Gastroesophageal sphincter (tissue), 3 donors: ENCODE results near the gene RABAC1.

Experiments used
- POLR2A ChIP-seq, 2 donors: fragments of 450-650 bp; IDR thresholded peaks; one replicate each; pipeline ENCODE4 v1.6.1; 2017; ENCODE audit warnings: antibody characterized with exemption in 2 of 2, mild to moderate bottlenecking in 2 of 2, moderate library complexity in 1 of 2
- TF ChIP-seq, protein P1 (sequence below), 4 experiments: fragments of 200-600 bp in 2 of 4; fragments of 450-650 bp in 2 of 4; sonication (generic) in 1 of 4; IDR thresholded peaks; one replicate each; pipeline ENCODE4 v1.5.1; 2017 to 2019; ENCODE audit warnings: antibody characterized with exemption in 4 of 4, mild to moderate bottlenecking in 2 of 4, moderate library complexity in 2 of 4

DNA sequence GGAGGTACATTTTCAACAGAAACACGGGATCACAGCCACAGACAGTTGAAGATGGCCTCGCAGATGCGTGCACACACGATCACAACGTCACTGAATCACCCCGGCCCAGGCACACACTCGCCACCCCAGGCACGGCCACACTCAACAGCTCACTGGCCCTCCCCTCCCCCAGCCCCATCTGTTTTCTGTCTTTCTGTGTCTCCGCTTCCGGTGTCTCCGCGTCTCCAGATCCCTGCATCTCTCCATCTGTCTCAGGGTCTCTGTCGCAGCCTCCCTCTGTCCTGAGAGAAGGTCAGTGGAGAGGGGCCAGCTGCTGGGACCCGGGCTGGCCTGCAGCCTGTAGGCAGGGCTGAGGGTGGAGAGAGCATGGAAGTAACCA, 38.7 kb upstream of the RABAC1 start:
- TF ChIP-seq, protein P1, sequence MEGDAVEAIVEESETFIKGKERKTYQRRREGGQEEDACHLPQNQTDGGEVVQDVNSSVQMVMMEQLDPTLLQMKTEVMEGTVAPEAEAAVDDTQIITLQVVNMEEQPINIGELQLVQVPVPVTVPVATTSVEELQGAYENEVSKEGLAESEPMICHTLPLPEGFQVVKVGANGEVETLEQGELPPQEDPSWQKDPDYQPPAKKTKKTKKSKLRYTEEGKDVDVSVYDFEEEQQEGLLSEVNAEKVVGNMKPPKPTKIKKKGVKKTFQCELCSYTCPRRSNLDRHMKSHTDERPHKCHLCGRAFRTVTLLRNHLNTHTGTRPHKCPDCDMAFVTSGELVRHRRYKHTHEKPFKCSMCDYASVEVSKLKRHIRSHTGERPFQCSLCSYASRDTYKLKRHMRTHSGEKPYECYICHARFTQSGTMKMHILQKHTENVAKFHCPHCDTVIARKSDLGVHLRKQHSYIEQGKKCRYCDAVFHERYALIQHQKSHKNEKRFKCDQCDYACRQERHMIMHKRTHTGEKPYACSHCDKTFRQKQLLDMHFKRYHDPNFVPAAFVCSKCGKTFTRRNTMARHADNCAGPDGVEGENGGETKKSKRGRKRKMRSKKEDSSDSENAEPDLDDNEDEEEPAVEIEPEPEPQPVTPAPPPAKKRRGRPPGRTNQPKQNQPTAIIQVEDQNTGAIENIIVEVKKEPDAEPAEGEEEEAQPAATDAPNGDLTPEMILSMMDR (IDR thresholded peaks at IDR 0.05) = no peak
- TF ChIP-seq POLR2A (IDR thresholded peaks at IDR 0.05) = no peak
